GM10248 (cell line): Measurements from ENCODE around the gene PLB1.

Experiments used
- CTCF ChIA-PET: fragments of 300-600 bp; sonication (Branson Sonifier 250); formaldehyde crosslinking; extraction: SDS; loops from one replicate; lab custom pipeline; 2021; ENCODE audit warnings: antibody characterized with exemption; lab: Yijun Ruan, JAX
- POLR2A ChIA-PET: fragments of 350-650 bp; sonication (Branson Sonifier 250); formaldehyde crosslinking; extraction: SDS; loops from one replicate; lab custom pipeline; 2020; ENCODE audit warnings: antibody characterized with exemption; lab: Yijun Ruan, JAX
- DNase-seq: peaks from one replicate; pipeline ENCODE4 v3.0.0; 2012; ENCODE audit errors: extremely low spot score
- CTCF ChIP-seq: IDR thresholded peaks from 2 replicates; pipeline ENCODE4 v1.5.1; 2012; ENCODE audit warnings: mild to moderate bottlenecking, low read depth; ENCODE audit errors: extremely low read depth, missing control alignments, control extremely low read depth

The PLB1 gene

GRCh38 chr2:28627722-28628480 lies 132.0 kb downstream of the PLB1 start:
- ChIA-PET POLR2A (no interaction called here), CTCF (interaction anchor here (1.0 kb wide), 1 partner anchor 9 kb away, joined by 4 read pairs; no protein-coding TSS in a partner anchor)
- no peak for DNase-seq
- no peak for TF ChIP-seq CTCF

DNA sequence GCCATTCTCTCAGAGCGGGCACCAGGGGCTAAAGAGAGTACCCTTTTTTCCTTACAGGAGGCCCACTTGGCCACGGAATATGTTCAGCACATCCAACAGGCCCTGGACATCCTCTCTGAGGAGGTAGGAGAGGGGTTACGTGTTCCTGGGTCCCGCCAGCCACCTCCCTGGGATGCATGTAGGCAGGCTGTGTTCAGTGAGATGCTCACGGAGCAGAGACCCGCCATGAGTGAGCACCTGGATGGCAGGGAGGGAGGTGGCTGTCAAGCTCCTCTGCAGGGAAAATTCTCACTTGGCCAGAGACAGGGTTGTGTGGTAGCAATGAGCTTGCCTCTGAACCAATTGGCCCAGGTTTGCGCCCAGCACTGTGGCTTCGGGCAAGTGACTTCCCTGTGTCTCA lies 132.6 kb downstream of the PLB1 start:
- POLR2A ChIA-PET, result no interaction called here
- no peak for TF ChIP-seq CTCF
- no peak for DNase-seq
- CTCF ChIA-PET, result interaction anchor here (0.7 to 2.4 kb wide), 4 partner anchors 8 to 155 kb away, joined by 3 to 18 read pairs (median 4); no protein-coding TSS in a partner anchor

DNA sequence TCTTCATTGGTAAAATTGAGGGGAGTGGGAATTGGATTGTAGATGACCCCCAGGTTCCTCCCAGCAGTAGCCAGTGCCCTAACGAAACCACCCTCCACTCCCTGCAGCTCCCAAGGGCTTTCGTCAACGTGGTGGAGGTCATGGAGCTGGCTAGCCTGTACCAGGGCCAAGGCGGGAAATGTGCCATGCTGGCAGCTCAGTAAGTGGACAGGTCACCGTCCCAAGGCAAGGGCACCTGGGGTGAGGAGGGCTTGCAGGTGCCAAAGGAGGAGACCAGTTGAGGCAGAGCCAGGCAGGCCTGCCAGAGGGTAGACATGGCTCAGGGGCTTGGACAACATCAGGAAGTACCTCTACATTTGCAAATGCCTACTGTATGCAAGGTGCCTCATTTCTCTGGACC lies 133.1 kb downstream of the PLB1 start:
- no peak for DNase-seq
- ChIA-PET CTCF (interaction anchor here (0.7 to 2.4 kb wide), 10 partner anchors 8 to 155 kb away, joined by 3 to 18 read pairs (median 4); no protein-coding TSS in a partner anchor), POLR2A (no interaction called here)
- no peak for TF ChIP-seq CTCF

DNA sequence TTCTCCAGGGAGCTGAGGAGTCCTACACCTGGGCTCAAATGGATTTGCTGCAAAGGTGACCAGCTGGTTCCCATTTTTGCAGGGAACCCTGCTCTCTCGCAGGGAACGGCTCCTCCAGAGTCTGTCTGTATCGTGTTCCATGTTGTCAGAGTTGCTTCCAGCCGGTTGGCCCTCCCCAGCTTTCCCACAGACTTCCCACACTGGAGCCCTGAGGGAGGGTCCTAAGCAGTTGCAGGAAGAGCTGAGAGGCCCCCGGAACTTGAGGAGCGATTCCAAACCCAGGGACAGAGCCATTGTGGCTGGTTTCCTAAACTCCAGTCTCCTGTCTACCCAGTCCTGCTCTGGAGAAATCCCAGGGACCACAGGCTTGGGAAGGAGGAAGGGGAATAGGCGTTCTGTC lies 134.1 kb downstream of the PLB1 start:
- TF ChIP-seq CTCF, result no peak
- POLR2A ChIA-PET, result no interaction called here
- CTCF ChIA-PET, result interaction anchor here (0.9 to 2.4 kb wide), 7 partner anchors 9 to 63 kb away, joined by 3 to 18 read pairs (median 4); no protein-coding TSS in a partner anchor
- DNase-seq, result no peak

DNA sequence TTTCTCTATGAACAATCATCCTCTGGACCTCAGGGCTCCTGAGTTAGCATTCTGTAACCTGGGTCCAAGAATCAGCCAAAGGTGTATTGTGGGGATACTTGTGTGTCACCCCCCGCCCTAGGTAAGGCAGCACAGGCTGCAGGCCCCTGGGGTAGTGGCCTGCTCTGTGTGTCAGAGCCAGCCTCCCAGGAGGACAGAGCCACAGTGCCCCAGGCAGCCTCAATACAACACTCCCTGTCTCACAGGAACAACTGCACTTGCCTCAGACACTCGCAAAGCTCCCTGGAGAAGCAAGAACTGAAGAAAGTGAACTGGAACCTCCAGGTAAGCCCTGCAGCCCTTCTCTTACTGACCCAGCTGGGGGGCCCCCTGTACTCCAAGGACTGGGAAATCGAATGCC lies 134.5 kb downstream of the PLB1 start:
- no peak for DNase-seq
- TF ChIP-seq CTCF, result no peak
- ChIA-PET CTCF (interaction anchor here (1.6 to 2.4 kb wide), 4 partner anchors 9 to 63 kb away, joined by 4 to 18 read pairs (median 4); no protein-coding TSS in a partner anchor), POLR2A (no interaction called here)

- CTCF ChIA-PET, result interaction anchor here (1.2 kb wide), 1 partner anchor 37 kb away, joined by 4 read pairs; no protein-coding TSS in a partner anchor
- TF ChIP-seq CTCF, result no peak
- no peak for DNase-seq
- POLR2A ChIA-PET, result interaction anchor here (0.6 kb wide), 1 partner anchor 159 kb away, joined by 3 read pairs; no protein-coding TSS in a partner anchor
Measured at GRCh38 chr2:28631514-28632206, 135.8 kb downstream of the PLB1 start.
